ENCODE results near the gene IMPDH1.

The IMPDH1 gene

GRCh38 chr7:128380483-128381106, 29.2 kb downstream of the IMPDH1 start:
- no peak for TF ChIP-seq Cebpa-rat (IDR thresholded peaks at IDR 0.05)
- Histone ChIP-seq H3K36me3 (no peaks in the 10 kb centered on the region), H4K20me1 (no peaks in the 10 kb centered on the region), H3K4me3 (no peak overlapping the region), H3K27ac (no peak overlapping the region), H3K9ac (no peak overlapping the region), H3K9me3 (no peaks in the 10 kb centered on the region), H3K4me2 (no peak overlapping the region), H3K4me1 (peaks cover 11% of the 10 kb centered on the region), H3K27me3 (no peaks in the 10 kb centered on the region)

DNA sequence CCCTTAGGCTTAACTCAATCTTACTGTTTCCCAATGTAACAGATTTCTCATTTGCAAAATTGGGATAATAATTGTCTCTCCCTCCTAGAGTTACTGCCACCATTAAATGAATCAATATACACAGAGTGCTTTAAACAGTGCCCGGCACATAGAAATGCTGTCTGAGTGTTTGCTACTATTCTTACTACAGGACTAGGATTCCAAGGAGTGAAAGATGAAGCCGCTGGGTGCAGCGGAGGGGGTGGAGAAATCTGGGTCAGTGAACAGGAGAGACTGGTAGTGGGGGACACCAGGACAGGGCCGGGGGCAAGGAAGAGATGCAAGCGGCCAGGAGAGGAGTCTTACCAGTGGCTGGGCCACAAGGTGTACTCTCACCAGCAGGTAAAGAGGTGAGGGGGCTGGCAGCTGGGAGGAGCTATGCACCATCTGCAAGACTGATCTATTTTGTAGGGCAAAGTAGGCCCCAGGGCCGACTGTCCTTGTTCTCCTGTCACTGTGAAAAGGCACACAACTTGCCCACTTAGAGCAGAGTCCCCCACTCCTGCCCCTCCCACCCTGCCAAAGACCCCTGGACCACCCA, 29.8 kb downstream of the IMPDH1 start:
- no peak overlapping the region for H3K4me2 ChIP-seq
- no peak overlapping the region for H3K27ac ChIP-seq
- no peak overlapping the region for H3K4me3 ChIP-seq
- H3K4me1 ChIP-seq: peaks cover 8% of the 10 kb centered on the region
- no peak for TF ChIP-seq Cebpa-rat (IDR thresholded peaks at IDR 0.05)
- H3K9me3 ChIP-seq: no peaks in the 10 kb centered on the region
- no peak overlapping the region for H3K9ac ChIP-seq
- no peaks in the 10 kb centered on the region for H4K20me1 ChIP-seq
- no peaks in the 10 kb centered on the region for H3K36me3 ChIP-seq
- no peaks in the 10 kb centered on the region for H3K27me3 ChIP-seq

- H3K4me1 ChIP-seq: no peaks in the 10 kb centered on the region
- no peaks in the 10 kb centered on the region for H3K36me3 ChIP-seq
- no peaks in the 10 kb centered on the region for H3K27me3 ChIP-seq
- no peaks in the 10 kb centered on the region for H3K9me3 ChIP-seq
- H4K20me1 ChIP-seq: no peaks in the 10 kb centered on the region
- no peak overlapping the region for H3K4me2 ChIP-seq
- H3K27ac ChIP-seq: no peak overlapping the region
- H3K9ac ChIP-seq: no peak overlapping the region
- no peak overlapping the region for H3K4me3 ChIP-seq
- TF ChIP-seq Cebpa-rat (IDR thresholded peaks at IDR 0.05): no peak
Observed at GRCh38 chr7:128378637-128379036, 31.1 kb downstream of the IMPDH1 start.

DNA sequence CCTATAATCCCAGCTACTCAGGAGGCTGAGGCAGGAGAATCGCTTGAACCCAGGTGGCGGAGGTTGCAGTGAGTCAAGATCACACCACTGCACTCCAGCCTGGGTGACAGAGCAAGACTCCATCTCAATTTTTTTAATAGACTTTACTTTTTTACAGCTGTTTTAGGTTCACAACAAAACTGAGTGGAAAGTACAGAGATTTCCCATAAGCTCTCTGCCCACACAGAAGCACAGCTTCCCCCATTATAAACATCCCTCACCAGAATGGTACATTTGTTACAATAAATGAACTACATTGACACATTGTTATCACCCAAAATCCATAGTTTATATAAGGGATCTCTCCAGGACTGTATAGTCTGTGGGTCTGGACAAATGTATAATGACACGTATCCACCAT, 33.7 kb downstream of the IMPDH1 start:
- no peak overlapping the region for H3K4me2 ChIP-seq
- no peak overlapping the region for H3K9ac ChIP-seq
- H3K4me3 ChIP-seq: no peak overlapping the region
- H3K4me1 ChIP-seq: no peaks in the 10 kb centered on the region
- no peaks in the 10 kb centered on the region for H4K20me1 ChIP-seq
- no peaks in the 10 kb centered on the region for H3K9me3 ChIP-seq
- no peaks in the 10 kb centered on the region for H3K36me3 ChIP-seq
- H3K27me3 ChIP-seq: no peaks in the 10 kb centered on the region
- H3K27ac ChIP-seq: no peak overlapping the region
- no peak for TF ChIP-seq Cebpa-rat (IDR thresholded peaks at IDR 0.05)

GRCh38 chr7:128374041-128374440, 35.7 kb downstream of the IMPDH1 start:
- Histone ChIP-seq H3K4me2 (no peak overlapping the region), H3K36me3 (no peaks in the 10 kb centered on the region), H4K20me1 (no peaks in the 10 kb centered on the region), H3K4me3 (no peak overlapping the region), H3K27ac (no peak overlapping the region), H3K4me1 (no peaks in the 10 kb centered on the region), H3K27me3 (no peaks in the 10 kb centered on the region), H3K9ac (no peak overlapping the region), H3K9me3 (no peaks in the 10 kb centered on the region)
- no peak for TF ChIP-seq Cebpa-rat (IDR thresholded peaks at IDR 0.05)

DNA sequence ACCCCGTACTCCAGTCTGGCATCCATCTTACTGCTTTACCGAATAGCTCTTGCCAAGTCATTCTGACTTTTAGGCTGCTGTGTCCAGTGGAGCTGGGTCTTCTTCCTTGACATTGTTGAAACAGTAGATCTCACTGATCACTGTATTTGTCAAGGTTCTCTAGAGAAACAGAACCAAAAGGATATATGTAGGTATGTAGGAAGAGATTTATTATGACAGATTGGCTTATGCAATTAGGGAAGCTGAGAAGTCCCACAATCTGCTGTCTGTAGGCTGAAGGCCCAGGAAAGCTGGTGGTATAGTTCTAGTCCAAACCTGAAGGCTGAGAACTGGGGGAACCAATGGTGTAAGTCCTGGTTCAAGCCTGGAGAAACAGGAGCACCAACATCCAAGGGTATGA, 36.2 kb downstream of the IMPDH1 start:
- no peak overlapping the region for H3K9ac ChIP-seq
- H3K4me2 ChIP-seq: no peak overlapping the region
- no peaks in the 10 kb centered on the region for H3K4me1 ChIP-seq
- H3K36me3 ChIP-seq: no peaks in the 10 kb centered on the region
- H3K27me3 ChIP-seq: no peaks in the 10 kb centered on the region
- no peak overlapping the region for H3K27ac ChIP-seq
- no peaks in the 10 kb centered on the region for H3K9me3 ChIP-seq
- no peak overlapping the region for H3K4me3 ChIP-seq
- H4K20me1 ChIP-seq: no peaks in the 10 kb centered on the region
- no peak for TF ChIP-seq Cebpa-rat (IDR thresholded peaks at IDR 0.05)

DNA sequence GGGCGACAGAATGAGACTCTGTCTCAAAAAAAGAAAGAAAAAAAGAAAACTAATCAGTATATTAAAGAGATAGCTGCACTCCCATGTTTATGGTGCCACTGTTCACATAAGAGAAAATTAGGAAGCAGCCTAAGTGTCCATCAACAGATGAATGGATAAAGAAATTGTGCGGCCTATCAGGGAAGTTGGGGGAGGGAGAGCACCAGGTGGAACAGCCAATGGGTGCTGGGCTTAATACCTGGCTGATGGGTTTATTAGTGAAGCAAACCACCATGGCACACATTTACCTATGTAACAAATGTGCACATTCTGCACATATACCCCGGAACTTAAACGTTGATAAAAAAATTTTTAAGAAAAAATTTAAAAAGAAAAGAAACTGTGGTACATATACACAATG, 39.3 kb downstream of the IMPDH1 start:
- TF ChIP-seq Cebpa-rat (IDR thresholded peaks at IDR 0.05): no peak
- H3K4me3 ChIP-seq: no peak overlapping the region
- H4K20me1 ChIP-seq: no peaks in the 10 kb centered on the region
- H3K4me1 ChIP-seq: no peaks in the 10 kb centered on the region
- no peak overlapping the region for H3K27ac ChIP-seq
- H3K9me3 ChIP-seq: no peaks in the 10 kb centered on the region
- H3K36me3 ChIP-seq: no peaks in the 10 kb centered on the region
- H3K4me2 ChIP-seq: no peak overlapping the region
- no peaks in the 10 kb centered on the region for H3K27me3 ChIP-seq
- H3K9ac ChIP-seq: no peak overlapping the region

- Histone ChIP-seq H3K36me3 (no peaks in the 10 kb centered on the region), H3K4me3 (no peak overlapping the region), H3K27me3 (peaks cover 26% of the 10 kb centered on the region), H3K9ac (no peak overlapping the region), H3K4me2 (no peak overlapping the region), H3K27ac (no peak overlapping the region), H4K20me1 (no peaks in the 10 kb centered on the region), H3K4me1 (peaks cover 3% of the 10 kb centered on the region; the same call in 1 of the 2 replicates), H3K9me3 (no peaks in the 10 kb centered on the region)
- no peak for TF ChIP-seq Cebpa-rat (IDR thresholded peaks at IDR 0.05)
Observed at GRCh38 chr7:128366986-128367385, 42.8 kb downstream of the IMPDH1 start.

GRCh38 chr7:128366300-128366699, 43.5 kb downstream of the IMPDH1 start:
- H3K4me2 ChIP-seq: no peak overlapping the region
- peaks cover 7% of the 10 kb centered on the region; the same call in 1 of the 2 replicates for H3K4me1 ChIP-seq
- no peaks in the 10 kb centered on the region for H3K9me3 ChIP-seq
- no peak for TF ChIP-seq Cebpa-rat (IDR thresholded peaks at IDR 0.05)
- no peak overlapping the region for H3K27ac ChIP-seq
- no peak overlapping the region for H3K4me3 ChIP-seq
- peaks cover 33% of the 10 kb centered on the region for H3K27me3 ChIP-seq
- H3K9ac ChIP-seq: no peak overlapping the region
- H3K36me3 ChIP-seq: no peaks in the 10 kb centered on the region
- H4K20me1 ChIP-seq: no peaks in the 10 kb centered on the region

DNA sequence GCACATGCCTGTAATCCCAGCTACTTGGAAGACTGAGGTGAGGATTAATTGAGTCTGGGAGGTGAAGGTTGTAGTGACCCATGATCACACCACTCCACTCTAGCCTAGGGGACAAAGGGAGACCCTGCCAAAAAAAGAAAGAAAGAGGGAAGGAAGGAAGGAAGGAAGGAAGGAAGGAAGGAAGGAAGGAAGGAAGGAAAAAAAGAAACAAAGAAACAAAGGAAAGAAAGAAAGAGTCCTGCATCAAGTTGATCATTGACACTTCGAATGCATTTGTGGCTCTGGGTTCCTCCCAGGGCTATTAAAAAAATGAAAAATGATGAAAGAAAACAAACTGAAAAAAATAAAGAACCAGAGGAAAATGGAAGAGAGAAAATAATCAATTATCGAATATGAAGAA, 44.4 kb downstream of the IMPDH1 start:
- H3K9me3 ChIP-seq: no peaks in the 10 kb centered on the region
- no peaks in the 10 kb centered on the region for H4K20me1 ChIP-seq
- no peak overlapping the region for H3K4me2 ChIP-seq
- H3K9ac ChIP-seq: no peak overlapping the region
- peaks cover 41% of the 10 kb centered on the region for H3K27me3 ChIP-seq
- H3K27ac ChIP-seq: no peak overlapping the region
- H3K4me3 ChIP-seq: no peak overlapping the region
- TF ChIP-seq Cebpa-rat (IDR thresholded peaks at IDR 0.05): no peak
- peaks cover 15% of the 10 kb centered on the region for H3K4me1 ChIP-seq
- no peaks in the 10 kb centered on the region for H3K36me3 ChIP-seq
